WERI-Rb-1 (cell line): ENCODE data around the gene E2F4.

Experiments used
- DNase-seq: peaks from one replicate; pipeline ENCODE4 v3.0.0-alpha.2; 2020
- H3K27ac ChIP-seq: fragments of 250-450 bp; sonication (Bioruptor Pico); 2 replicates; pipeline ENCODE4 v1.5.1; 2020; ENCODE audit warnings: mild to moderate bottlenecking, moderate library complexity
- H3K27me3 ChIP-seq: fragments of 250-450 bp; sonication (Bioruptor Pico); 2 replicates; pipeline ENCODE4 v1.5.1; 2021; ENCODE audit warnings: mild to moderate bottlenecking, low read depth, moderate library complexity; ENCODE audit not compliant: insufficient read depth, severe bottlenecking
- H3K36me3 ChIP-seq: fragments of 250-450 bp; sonication (Bioruptor Pico); 2 replicates; pipeline ENCODE4 v1.5.1; 2020; ENCODE audit warnings: mild to moderate bottlenecking, moderate library complexity
- H3K4me3 ChIP-seq: 2 replicates; pipeline ENCODE4 v1.5.1; 2011; ENCODE audit warnings: low read depth, mild to moderate bottlenecking, control low read depth, low read length
- H3K9me3 ChIP-seq: fragments of 250-450 bp; sonication (Bioruptor Pico); 2 replicates; pipeline ENCODE4 v1.5.1; 2021; ENCODE audit warnings: mild to moderate bottlenecking, moderate library complexity; ENCODE audit not compliant: severe bottlenecking
- CTCF ChIP-seq: IDR thresholded peaks from 2 replicates; pipeline ENCODE4 v1.5.1; 2011; ENCODE audit warnings: low read depth, mild to moderate bottlenecking, control low read depth, inconsistent platforms, low read length

The E2F4 gene

GRCh38 chr16:67150833-67151396 lies 41.0 kb upstream of the E2F4 start, which contains the start of gene B3GNT9:
Gene B3GNT9, minus strand, starts transcription at chr16:67150998. Its CDS starts 513 bp downstream, at chr16:67150485.
- H3K9me3 ChIP-seq: no peaks in the 10 kb centered on the region
- DNase-seq: peak; percentile 69
- H3K27me3 ChIP-seq: peaks cover 5% of the 10 kb centered on the region
- peak within 1 kb of the TSS; percentile 55 for H3K4me3 ChIP-seq
- no peak for TF ChIP-seq CTCF
- peaks cover 27% of the 10 kb centered on the region for H3K36me3 ChIP-seq
- H3K27ac ChIP-seq: peak within 1 kb of the TSS; percentile 70

DNA sequence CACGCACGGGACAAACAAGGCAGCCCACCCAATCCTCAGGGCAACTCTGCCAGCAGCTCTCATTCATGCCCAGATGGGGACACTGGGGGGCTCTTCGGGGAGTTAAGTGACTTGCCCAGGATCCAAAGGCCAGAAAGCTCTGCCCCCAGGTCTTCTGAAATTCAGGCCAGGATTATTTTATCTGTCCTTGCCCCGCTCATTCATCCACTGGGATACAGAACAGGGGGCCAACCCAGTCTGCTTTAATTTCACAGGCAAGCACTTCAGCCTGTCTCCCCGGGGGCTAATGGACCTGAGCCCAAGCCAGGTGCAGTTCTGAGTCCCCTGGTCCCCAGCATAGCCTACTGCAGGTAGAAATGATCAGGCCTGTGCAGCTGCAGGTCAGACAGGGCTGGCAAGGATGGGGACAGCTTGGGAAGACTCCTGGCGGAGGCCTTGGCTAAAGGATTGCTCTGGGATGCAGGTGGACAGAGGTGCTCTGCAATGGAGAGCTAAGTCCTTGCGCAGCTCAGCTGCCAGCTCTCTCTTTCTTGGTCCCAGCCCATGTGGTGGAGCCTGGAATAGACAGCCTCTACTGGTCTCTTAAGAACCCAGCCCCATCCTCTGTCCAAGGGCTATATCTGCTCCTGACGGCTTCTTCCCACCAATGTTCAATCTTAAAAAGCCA lies 40.4 kb upstream of the E2F4 start:
- H3K4me3 ChIP-seq: no peak overlapping the region; the same call in 1 of the 2 replicates

DNA sequence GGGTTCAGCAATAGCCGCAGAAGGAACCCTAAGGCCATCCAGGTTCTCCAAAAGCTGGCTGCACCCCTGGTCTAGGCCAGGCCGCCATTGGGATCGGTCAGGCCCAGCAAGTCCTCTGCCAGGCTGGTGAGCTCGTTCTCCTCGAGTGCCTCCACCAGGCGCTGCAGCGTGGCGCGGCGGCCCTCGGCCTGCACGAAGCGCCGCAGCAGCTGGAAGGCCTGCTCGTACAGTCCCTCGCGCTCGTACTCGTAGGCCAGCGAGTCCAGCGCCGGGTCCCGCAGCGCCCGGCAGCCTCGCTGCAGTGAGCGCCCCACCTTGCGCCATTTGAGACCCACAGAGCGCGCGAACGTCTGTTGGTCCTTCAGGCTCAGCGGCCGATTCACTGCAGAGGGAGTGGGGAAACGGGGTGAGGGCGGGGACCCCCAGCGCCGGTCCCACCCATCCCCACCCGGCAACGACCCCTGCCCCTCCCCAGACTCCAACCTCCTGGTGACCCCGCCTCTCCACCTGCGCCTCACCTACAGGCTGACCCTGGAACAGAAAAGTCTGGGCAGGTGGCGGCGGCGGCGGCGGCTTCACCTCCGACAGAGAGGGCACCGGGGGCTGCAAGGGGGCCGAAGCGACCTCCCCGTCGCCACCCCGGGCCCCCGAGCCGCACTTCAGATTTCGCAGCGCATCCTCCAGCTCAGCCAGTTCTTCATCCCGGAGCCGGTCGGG lies 37.2 kb upstream of the E2F4 start:
- H3K4me3 ChIP-seq: peak overlapping the region; percentile 5
- H3K36me3 ChIP-seq: peaks cover under 1% of the 10 kb centered on the region; the same call in 1 of the 2 replicates

More for the DNA sequence above, 40.4 kb upstream of the E2F4 start:
- no peaks in the 10 kb centered on the region for H3K9me3 ChIP-seq
- peak overlapping the region; percentile 70 for H3K27ac ChIP-seq
- peaks cover 6% of the 10 kb centered on the region for H3K27me3 ChIP-seq
- no peak for TF ChIP-seq CTCF
- peaks cover 21% of the 10 kb centered on the region for H3K36me3 ChIP-seq
- DNase-seq: no peak

GRCh38 chr16:67155295-67156142 lies 36.4 kb upstream of the E2F4 start:
- peak; percentile 97 for TF ChIP-seq CTCF
- DNase-seq: peak; percentile 65

More for the DNA sequence above, 37.2 kb upstream of the E2F4 start:
- Histone ChIP-seq H3K27me3 (peaks cover 6% of the 10 kb centered on the region), H3K9me3 (no peaks in the 10 kb centered on the region), H3K27ac (no peak overlapping the region)
- TF ChIP-seq CTCF: no peak
- DNase-seq: no peak

DNA sequence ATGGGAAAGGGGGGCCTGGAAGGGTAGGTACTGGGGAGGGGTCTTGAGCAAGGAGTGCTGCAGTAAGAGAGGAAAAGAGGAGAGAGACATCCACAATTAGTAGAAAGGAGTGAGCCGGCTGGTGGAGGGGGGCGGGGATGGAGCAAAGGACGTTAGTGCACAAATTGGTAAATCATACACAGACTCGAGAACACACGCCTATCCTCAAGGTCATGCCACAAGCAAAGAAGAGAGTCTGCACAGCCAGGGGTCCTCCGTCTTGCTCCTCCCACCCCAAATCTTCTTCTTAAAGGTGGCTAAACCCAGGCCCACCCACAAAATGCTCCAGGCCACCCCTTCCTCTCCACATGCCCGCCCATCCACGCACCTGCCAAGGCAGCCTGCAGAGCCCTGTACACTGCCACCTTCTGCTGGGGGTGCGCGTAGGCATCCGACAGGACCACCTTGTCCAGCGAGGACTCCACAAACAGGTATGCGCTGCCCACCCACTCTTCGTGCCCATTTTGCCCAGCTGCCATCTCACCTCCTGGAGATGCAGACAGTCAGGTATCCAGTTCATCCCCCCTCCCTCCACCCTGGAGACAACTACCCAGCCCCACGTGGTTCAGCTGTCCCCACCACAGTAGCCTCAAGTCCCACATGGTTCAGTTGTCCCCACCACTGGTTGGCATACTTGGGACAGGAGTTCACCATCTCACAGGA lies 35.7 kb upstream of the E2F4 start:
- no peak for DNase-seq
- no peak overlapping the region for H3K4me3 ChIP-seq
- no peak for TF ChIP-seq CTCF
- H3K9me3 ChIP-seq: no peaks in the 10 kb centered on the region
- H3K27me3 ChIP-seq: peaks cover 6% of the 10 kb centered on the region
- no peak overlapping the region for H3K27ac ChIP-seq
- no peaks in the 10 kb centered on the region for H3K36me3 ChIP-seq

More at GRCh38 chr16:67155295-67156142, 36.4 kb upstream of the E2F4 start:
- peaks cover 6% of the 10 kb centered on the region for H3K27me3 ChIP-seq
- no peaks in the 10 kb centered on the region for H3K9me3 ChIP-seq
- H3K36me3 ChIP-seq: no peaks in the 10 kb centered on the region
- H3K27ac ChIP-seq: no peak overlapping the region
- peak overlapping the region; percentile 5 for H3K4me3 ChIP-seq
